D721Med (cell line): ENCODE results near the gene TNS1.
"Not testable (repeated sequence)": the region's sequence is repeated elsewhere in the genome, so short reads cannot be mapped to it uniquely, and the experiment has no call there.

ENCODE experiments used
- DNase-seq: peaks from one replicate; pipeline ENCODE4 v3.0.0; 2011; ENCODE audit warnings: low spot score; ENCODE audit not compliant: insufficient read length
- FAIRE-seq: peaks from 2 replicates; lab custom pipeline; 2011; peaks lifted over from hg19 to GRCh38; lab: Jason Lieb, UNC
- CTCF ChIP-seq: IDR thresholded peaks from 2 replicates; pipeline ENCODE4 v1.5.1; 2012; ENCODE audit warnings: mild to moderate bottlenecking, control low read depth; ENCODE audit not compliant: insufficient read depth; ENCODE audit errors: missing control alignments

The TNS1 gene

DNA sequence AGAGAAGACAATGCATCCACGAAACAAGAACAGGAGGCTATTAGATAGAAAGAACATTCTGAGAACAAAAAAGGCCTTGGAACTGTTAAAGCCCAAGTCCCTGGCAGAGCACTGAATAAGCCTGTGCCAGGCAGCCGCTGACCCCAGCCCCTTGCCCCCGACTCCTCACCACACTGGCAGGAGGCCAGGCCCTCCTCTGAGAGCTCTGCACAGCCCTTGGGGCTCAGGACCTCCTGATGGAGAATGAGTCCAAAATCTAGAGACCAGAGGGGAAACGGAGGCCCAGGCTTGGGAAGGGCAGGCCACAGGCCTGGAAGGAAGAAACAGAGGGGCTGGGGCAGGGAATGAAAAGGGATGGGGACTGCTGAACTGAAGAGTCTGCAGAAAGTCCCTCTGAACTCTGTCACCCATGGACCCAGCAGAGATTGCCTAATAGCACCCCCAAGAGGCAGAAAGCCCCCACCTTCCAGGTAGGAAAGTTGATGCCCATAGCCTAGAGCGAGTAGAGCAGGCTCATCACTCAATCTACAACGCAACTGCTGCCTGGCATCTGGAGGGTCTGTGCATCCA is 18.3 kb upstream of the TNS1 start:
- FAIRE-seq (no peak), DNase-seq (no peak)
- TF ChIP-seq CTCF, result no peak

DNA sequence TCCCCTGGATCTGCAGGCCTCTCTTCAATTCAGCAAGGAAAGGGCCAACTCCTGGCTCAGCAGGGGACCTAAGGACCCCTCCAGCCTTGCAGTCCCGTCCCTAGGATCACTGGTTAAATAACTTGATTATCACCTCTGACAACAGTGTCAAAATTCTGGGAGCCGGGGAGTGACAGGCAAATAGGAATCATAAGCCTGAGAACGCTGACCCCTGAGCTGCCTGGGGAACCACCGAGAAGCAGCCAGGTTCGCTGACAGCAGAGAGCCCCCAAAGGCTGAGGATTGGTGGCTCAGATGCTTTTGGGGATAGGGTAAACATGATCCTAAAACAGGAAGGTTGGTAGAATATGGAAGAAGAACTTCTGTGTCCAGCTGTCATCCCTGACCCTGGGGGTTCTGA is 17.5 kb upstream of the TNS1 start:
- TF ChIP-seq CTCF, result no peak
- no peak for DNase-seq
- FAIRE-seq, result no peak

GRCh38 chr2:218019411-218020060 is 16.7 kb upstream of the TNS1 start:
- no peak for FAIRE-seq
- no peak for TF ChIP-seq CTCF
- no peak for DNase-seq

GRCh38 chr2:218018842-218019125 is 16.0 kb upstream of the TNS1 start:
- not testable (repeated sequence) for FAIRE-seq, DNase-seq

GRCh38 chr2:218017211-218018053 is 14.6 kb upstream of the TNS1 start:
- TF ChIP-seq CTCF, result no peak
- FAIRE-seq (no peak), DNase-seq (no peak)

DNA sequence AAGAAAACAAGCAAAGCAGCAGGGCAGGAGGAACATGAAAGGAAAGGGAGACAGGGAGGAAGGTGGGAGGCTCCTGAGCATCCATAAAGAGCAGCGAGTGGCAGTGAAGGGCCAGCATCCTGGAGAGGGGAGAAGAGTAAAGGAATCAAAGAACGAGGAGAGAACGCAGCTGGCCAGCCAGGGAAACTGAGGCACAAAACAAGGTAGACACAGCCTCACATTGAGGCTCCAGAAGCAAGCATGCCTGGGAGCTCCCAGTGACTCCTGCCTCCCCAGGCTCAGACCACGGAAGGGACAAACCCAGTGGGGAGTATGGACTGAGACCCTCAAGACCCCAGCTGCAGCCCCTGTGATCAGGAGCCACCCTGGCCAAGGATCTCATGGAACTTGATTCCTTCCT is 14.0 kb upstream of the TNS1 start:
- FAIRE-seq, result no peak
- no peak for DNase-seq
- TF ChIP-seq CTCF, result no peak

DNA sequence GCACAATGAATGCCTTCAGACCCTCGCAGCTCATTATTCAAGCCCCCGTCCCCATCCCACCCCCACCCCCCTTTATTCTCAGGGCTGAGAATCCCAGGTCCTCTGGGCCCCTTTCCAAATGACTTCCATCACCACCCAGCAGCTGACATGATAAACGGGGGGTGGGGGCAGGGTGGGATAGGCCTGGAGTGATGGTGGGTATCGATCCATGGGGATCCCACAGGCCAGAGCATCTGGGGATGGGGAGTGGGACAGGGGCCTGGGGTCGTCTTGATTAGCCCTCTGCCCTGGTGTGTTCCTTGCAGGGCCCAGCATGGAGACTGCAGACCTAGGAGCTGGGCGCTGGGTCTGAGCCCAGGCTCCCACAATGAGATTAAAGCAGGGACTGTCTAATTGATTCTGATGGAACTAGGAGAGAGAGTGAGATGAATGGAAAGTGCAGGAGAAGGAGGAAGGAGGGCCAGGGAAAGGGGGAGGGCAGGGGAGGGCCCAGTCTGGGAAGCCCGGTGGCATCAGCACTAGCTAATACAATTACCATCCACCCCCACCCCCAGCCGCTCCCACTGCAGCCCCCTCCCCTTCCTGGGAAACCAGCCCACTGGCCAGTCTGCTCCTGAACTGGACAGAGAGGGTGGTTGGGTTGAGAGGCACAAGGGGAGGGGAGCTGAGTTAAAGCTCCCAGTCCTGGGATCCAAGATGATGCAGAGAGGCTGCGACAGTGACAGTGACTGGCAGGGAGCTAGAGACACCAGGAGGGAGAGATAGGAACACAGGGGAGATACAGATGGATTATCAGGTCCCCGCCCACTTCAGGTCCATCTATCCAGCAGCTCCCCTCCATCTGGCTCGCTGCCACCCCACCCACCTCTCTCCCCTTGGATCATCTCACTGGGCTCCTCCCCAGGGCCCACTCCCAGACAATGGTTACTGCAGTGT is 13.1 kb upstream of the TNS1 start:
- FAIRE-seq (no peak), DNase-seq (no peak)
- TF ChIP-seq CTCF, result no peak
